Transverse colon (tissue), 4 donors: ENCODE data around the gene LENG1. TPM values are rescaled to one million over a fixed set of nuclear protein-coding genes. Genes with fewer than 3 reads are reported as not detected.

Experiments
- DNase-seq: peaks from one replicate; pipeline ENCODE4 v3.0.0-alpha.2; 2019
- H3K27ac ChIP-seq, 4 donors: fragments of 200-600 bp; sonication (generic); 2 replicates each; pipeline ENCODE4 v1.5.1; 2016 to 2018; ENCODE audit warnings: inconsistent platforms in 4 of 4
- H3K27me3 ChIP-seq: fragments of 200-600 bp; sonication (generic); 2 replicates; pipeline ENCODE4 v1.5.1; 2017; ENCODE audit warnings: inconsistent platforms
- H3K36me3 ChIP-seq, 4 donors: fragments of 200-600 bp; sonication (generic); 2 replicates each; pipeline ENCODE4 v1.5.1; 2017 to 2019; ENCODE audit warnings: inconsistent platforms in 4 of 4
- H3K4me1 ChIP-seq, 4 donors: fragments of 200-600 bp; sonication (generic); 2 replicates each; pipeline ENCODE4 v1.5.1; 2017 to 2020; ENCODE audit warnings: inconsistent platforms in 4 of 4
- H3K4me3 ChIP-seq, 4 donors: fragments of 200-600 bp; sonication (generic); 1 replicate in 1 of 4; 2 replicates in 3 of 4; pipeline versions ENCODE4 v1.5.1 to v1.6.1; 2017 to 2019; ENCODE audit warnings: inconsistent platforms in 4 of 4
- H3K9me3 ChIP-seq, 2 donors: fragments of 200-600 bp; sonication (generic); 2 replicates each; pipeline ENCODE4 v1.5.1; 2017 to 2019; ENCODE audit warnings: inconsistent platforms in 2 of 2
- EP300 ChIP-seq: sonication (generic); formaldehyde crosslinking; IDR thresholded peaks from one replicate; pipeline ENCODE4 v1.6.1; 2017; ENCODE audit warnings: antibody characterized with exemption, low read depth
- POLR2A ChIP-seq: fragments of 450-650 bp; IDR thresholded peaks from one replicate; pipeline ENCODE4 v1.6.1; 2016; ENCODE audit warnings: antibody characterized with exemption, mild to moderate bottlenecking, moderate library complexity
- POLR2AphosphoS5 ChIP-seq, 3 donors: sonication (generic); formaldehyde crosslinking; IDR thresholded peaks; one replicate each; pipeline ENCODE4 v1.6.1; 2016; ENCODE audit warnings: antibody characterized with exemption in 3 of 3
- WGBS, 2 donors: methylation state at CpG; one replicate each; pipeline ENCODE4 v1.1.5; 2018; ENCODE audit warnings: low coverage in 1 of 2; 5-methylcytosine and 5-hydroxymethylcytosine counted together
- in situ Hi-C, 4 donors: fragments of 200-750 bp; cut with MboI; loops; one replicate each; pipeline versions ENCODE4 v1.15.0 to v1.15.1; 2017; ENCODE audit warnings: low sequenced_read_pairs in 3 of 4, low pct_ligation_motif_present in 1 of 4, low pct_unique_long_range_greater_than_20kb in 1 of 4
- intact Hi-C: fragments of 100-400 bp; cut with DNase I; formaldehyde crosslinking; loops from one replicate; pipeline ENCODE4 v1.15.1; 2023; ENCODE audit warnings: low total_unique reads
- total RNA-seq, 4 donors: library from RNA; depleted of rRNA; stranded (reverse); fragments of >200 nt; gene quantifications; one replicate each; pipeline ENCODE4 v1.1.0, GENCODE V29; 2016
- TF ChIP-seq, protein P1 (sequence below), 5 experiments: fragments of 200-600 bp in 3 of 5; fragments of 450-650 bp in 2 of 5; sonication (generic) in 3 of 5; IDR thresholded peaks; 1 replicate in 2 of 5; 2 replicates in 3 of 5; pipeline ENCODE4 v1.5.1; 2016 to 2017; ENCODE audit warnings: antibody characterized with exemption in 5 of 5, inconsistent platforms in 3 of 5, mild to moderate bottlenecking in 2 of 5, moderate library complexity in 1 of 5

Gene LENG1
- total RNA-seq, 4 donors from 2014 or later: 3.4 to 11.1 (median 5.8) TPM

DNA sequence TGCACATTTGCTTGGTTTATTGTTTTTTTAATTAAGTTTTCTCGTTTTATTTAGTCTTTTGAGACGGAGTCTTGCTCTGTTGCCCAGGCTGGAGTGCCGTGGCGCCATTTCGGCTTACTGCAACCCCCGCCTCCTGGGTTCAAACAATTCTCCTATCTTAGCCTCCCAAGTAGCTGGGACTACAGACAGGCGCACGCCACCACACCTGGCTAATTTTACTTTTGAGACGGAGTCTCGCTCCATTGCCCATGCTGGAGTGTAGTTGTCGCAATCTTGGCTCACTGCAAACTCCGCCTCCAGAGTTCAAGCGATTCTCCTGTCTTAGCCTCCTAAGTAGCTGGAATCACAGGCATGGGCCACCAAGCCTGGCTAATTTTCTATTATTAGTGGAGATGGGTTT is 42.5 kb upstream of the LENG1 start:
- TF ChIP-seq EP300: no peak
- TF ChIP-seq POLR2A: no peak
- TF ChIP-seq, protein P1, sequence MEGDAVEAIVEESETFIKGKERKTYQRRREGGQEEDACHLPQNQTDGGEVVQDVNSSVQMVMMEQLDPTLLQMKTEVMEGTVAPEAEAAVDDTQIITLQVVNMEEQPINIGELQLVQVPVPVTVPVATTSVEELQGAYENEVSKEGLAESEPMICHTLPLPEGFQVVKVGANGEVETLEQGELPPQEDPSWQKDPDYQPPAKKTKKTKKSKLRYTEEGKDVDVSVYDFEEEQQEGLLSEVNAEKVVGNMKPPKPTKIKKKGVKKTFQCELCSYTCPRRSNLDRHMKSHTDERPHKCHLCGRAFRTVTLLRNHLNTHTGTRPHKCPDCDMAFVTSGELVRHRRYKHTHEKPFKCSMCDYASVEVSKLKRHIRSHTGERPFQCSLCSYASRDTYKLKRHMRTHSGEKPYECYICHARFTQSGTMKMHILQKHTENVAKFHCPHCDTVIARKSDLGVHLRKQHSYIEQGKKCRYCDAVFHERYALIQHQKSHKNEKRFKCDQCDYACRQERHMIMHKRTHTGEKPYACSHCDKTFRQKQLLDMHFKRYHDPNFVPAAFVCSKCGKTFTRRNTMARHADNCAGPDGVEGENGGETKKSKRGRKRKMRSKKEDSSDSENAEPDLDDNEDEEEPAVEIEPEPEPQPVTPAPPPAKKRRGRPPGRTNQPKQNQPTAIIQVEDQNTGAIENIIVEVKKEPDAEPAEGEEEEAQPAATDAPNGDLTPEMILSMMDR (IDR thresholded peaks at IDR 0.05): no peak
- TF ChIP-seq POLR2AphosphoS5 (IDR thresholded peaks at IDR 0.05): no peak
- peak overlapping the region in 3 of 4 donors; percentile 42 to 68 (median 58) for H3K4me3 ChIP-seq
- H3K9me3 ChIP-seq: no peaks in the 10 kb centered on the region
- WGBS, 2 donors: 49 to 55% methylated on average over 8 to 13 of the region's 13 CpGs
- H3K27ac ChIP-seq: peak overlapping the region; percentile 95 to 96 (median 96)
- H3K27me3 ChIP-seq: no peaks in the 10 kb centered on the region
- H3K4me1 ChIP-seq: peaks cover 20 to 63% (median 46%) of the 10 kb centered on the region in 4 donors
- intact Hi-C loops: no loop called here
- no peak for DNase-seq
- in situ Hi-C loops: no loop called here
- H3K36me3 ChIP-seq: peaks cover 0 to 50% (median 8%) of the 10 kb centered on the region in 4 donors

DNA sequence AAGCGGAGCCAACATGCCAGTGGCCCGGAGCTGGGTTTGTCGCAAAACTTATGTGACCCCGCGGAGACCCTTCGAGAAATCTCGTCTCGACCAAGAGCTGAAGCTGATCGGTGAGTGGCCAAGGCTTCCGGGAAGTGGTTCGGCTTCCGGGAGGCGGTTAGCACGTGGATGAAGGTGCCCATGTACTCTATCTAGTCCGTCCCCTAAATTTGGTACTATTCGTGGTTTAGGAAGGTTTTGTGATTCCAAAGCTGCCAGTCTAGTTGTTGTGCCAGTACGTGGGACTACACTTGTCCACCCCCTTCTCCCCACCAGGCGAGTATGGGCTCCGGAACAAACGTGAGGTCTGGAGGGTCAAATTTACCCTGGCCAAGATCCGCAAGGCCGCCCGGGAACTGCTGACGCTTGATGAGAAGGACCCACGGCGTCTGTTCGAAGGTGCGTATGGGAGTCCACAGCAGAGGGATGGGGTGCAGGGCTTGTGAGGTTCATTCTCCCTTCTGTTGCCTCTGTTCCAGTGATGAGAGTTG is 41.7 kb upstream of the LENG1 start:
- Histone ChIP-seq H3K4me1 (peaks cover 20 to 56% (median 41%) of the 10 kb centered on the region in 4 donors), H3K4me3 (peak overlapping the region; percentile 42 to 68 (median 54)), H3K9me3 (no peaks in the 10 kb centered on the region), H3K36me3 (peaks cover 0 to 42% (median 4%) of the 10 kb centered on the region in 4 donors), H3K27me3 (no peaks in the 10 kb centered on the region), H3K27ac (peak overlapping the region; percentile 95 to 96 (median 96))
- intact Hi-C loops (no loop called here), in situ Hi-C loops (no loop called here)
- 0 to 1% methylated on average over 4 to 28 of the region's 28 CpGs for WGBS, 2 donors
- TF ChIP-seq EP300 (no peak), POLR2AphosphoS5 (IDR thresholded peaks at IDR 0.05) (no peak), POLR2A (no peak)
- TF ChIP-seq, protein P1 (IDR thresholded peaks at IDR 0.05): no peak
- no peak for DNase-seq

DNA sequence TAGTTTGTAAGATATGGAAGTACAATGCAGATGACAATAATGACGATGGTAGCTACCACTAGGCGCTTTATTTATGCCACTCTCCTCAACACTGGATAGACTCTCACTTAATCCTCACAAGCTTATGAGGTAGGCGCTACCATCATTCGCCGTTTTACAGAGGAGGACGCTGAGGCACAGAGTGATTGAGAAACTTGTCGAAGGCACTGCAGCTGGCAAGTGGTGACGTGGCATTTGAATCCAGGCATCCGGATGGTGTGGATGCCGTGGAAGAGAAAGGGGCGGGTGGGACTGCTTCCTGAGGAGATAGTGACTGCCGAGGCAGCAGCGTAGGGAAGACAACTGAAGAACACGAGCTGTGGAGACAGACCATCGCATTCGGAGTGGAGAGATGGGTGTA is 39.9 kb upstream of the LENG1 start:
- Histone ChIP-seq H3K9me3 (no peaks in the 10 kb centered on the region), H3K36me3 (peaks cover 0 to 26% (median 0%) of the 10 kb centered on the region in 4 donors), H3K4me3 (no peak overlapping the region), H3K27ac (peak overlapping the region in 3 of 4 donors; percentile 95 to 96 (median 96)), H3K27me3 (no peaks in the 10 kb centered on the region), H3K4me1 (peaks cover 20 to 38% (median 31%) of the 10 kb centered on the region in 4 donors)
- in situ Hi-C loops: no loop called here
- 94 to 96% methylated on average over 12 to 16 of the region's 16 CpGs for WGBS, 2 donors
- TF ChIP-seq EP300 (no peak), POLR2AphosphoS5 (IDR thresholded peaks at IDR 0.05) (no peak), POLR2A (no peak)
- TF ChIP-seq, protein P1 (IDR thresholded peaks at IDR 0.05): no peak
- intact Hi-C loops: no loop called here
- DNase-seq: no peak

DNA sequence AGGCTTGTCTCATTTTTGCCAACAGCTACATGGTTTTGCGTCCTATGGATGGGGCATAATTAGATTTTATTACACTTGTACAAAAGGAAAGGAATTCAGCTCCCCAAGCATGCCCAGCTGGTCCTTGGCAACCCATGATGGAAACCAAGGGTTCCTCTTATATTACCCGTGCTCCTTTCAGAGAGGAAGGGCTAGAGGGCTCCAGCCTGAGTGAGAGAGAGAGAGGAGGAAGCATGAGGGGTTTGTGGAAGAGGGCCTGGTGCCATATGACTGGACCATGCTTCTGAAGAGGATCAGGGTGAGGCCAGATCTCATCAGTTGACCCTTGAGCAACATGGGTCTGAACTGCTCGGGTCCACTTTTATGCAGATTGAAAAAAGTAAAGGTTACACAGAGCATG is 37.6 kb upstream of the LENG1 start:
- H3K27me3 ChIP-seq: no peaks in the 10 kb centered on the region
- TF ChIP-seq POLR2A (no peak), EP300 (no peak), POLR2AphosphoS5 (IDR thresholded peaks at IDR 0.05) (no peak)
- TF ChIP-seq, protein P1 (IDR thresholded peaks at IDR 0.05): no peak
- intact Hi-C loops (no loop called here), in situ Hi-C loops (no loop called here)
- peaks cover 0 to 19% (median 2%) of the 10 kb centered on the region in 4 donors for H3K36me3 ChIP-seq
- H3K9me3 ChIP-seq: no peaks in the 10 kb centered on the region
- no peak for DNase-seq
- peaks cover 8 to 24% (median 14%) of the 10 kb centered on the region in 4 donors for H3K4me1 ChIP-seq
- H3K4me3 ChIP-seq: no peak overlapping the region
- WGBS, 2 donors: 67 to 68% methylated on average over 3 of the region's 3 CpGs
- no peak overlapping the region for H3K27ac ChIP-seq
